HCT116 (cell line): ENCODE results near the gene PNMT. TPM values are rescaled to one million over a fixed set of nuclear protein-coding genes. Genes with fewer than 3 reads are reported as not detected.

Source experiments
- ATAC-seq: fragments of 200-7000 bp; cut with Tn5 transposase; 2 replicates; pipeline ENCODE4 v1.9.1; 2020; ENCODE audit warnings: mild to moderate bottlenecking, moderate library complexity
- BruUV-seq: library from RNA; stranded (reverse); fragments of 400-500 nt; replicated peaks from 2 replicates; lab custom pipeline; 2021; lab: Mats Ljungman, UMichigan
- CTCF ChIA-PET: fragments of 300-600 bp; sonication (Branson Sonifier 250); formaldehyde crosslinking; loops from one replicate; lab custom pipeline; 2021; ENCODE audit warnings: antibody characterized with exemption; lab: Charles Lee
- POLR2A ChIA-PET: fragments of 300-600, 350-600 bp; sonication (Branson Sonifier 250); formaldehyde crosslinking; loops from one replicate; lab custom pipeline; 2021; ENCODE audit warnings: antibody characterized with exemption; lab: Charles Lee
- RAD21 ChIA-PET, 2 experiments: fragments of 300-600 bp; sonication (Branson Sonifier 250); formaldehyde crosslinking; loops; one replicate each; lab custom pipeline; 2023; ENCODE audit warnings: low total read pairs in 2 of 2; ENCODE audit not compliant: uncharacterized antibody in 2 of 2, unreplicated experiment in 2 of 2, low non-redundant PET in 1 of 2; lab: Charles Lee
- DNase-seq: peaks from one replicate; pipeline ENCODE4 v3.0.0-alpha.2; 2010; ENCODE audit warnings: low read depth, low spot score
- H2AFZ ChIP-seq: fragments of 200-600 bp; shearing (Covaris generic), sonication (generic); 2 replicates; pipeline ENCODE4 v1.6.1; 2017; ENCODE audit warnings: low read depth, mixed run types, mixed read lengths, antibody characterized with exemption, low read length; ENCODE audit not compliant: poor library complexity, severe bottlenecking
- H3K27ac ChIP-seq: 2 replicates; pipeline ENCODE4 v1.5.1; 2012; ENCODE audit warnings: low read depth, low read length
- H3K27me3 ChIP-seq: fragments of 200-600 bp; sonication (generic); 2 replicates; pipeline ENCODE4 v1.6.1; 2016; ENCODE audit warnings: mixed run types, low read length, mixed read lengths; ENCODE audit not compliant: insufficient read depth
- H3K36me3 ChIP-seq, 2 experiments: fragments of 200-500 bp in 1 of 2; fragments of 200-600 bp in 1 of 2; sonication (Bioruptor generic) in 1 of 2; sonication (generic) in 1 of 2; 2 replicates each; pipeline versions ENCODE4 v1.5.1 to v1.6.1; 2014 to 2016; ENCODE audit warnings: low read length in 2 of 2, inconsistent platforms in 1 of 2, mixed read lengths in 1 of 2, mixed run types in 1 of 2; ENCODE audit not compliant: insufficient read depth in 2 of 2, control insufficient read depth in 1 of 2
- H3K4me1 ChIP-seq, 2 experiments: fragments of 200-600 bp in 1 of 2; sonication (generic) in 1 of 2; 2 replicates each; pipeline versions ENCODE4 v1.5.1 to v1.6.1; 2012 to 2017; ENCODE audit warnings: low read length in 2 of 2, inconsistent platforms in 1 of 2, mild to moderate bottlenecking in 1 of 2, mixed read lengths in 1 of 2, mixed run types in 1 of 2, moderate library complexity in 1 of 2; ENCODE audit not compliant: insufficient read depth in 2 of 2, control insufficient read depth in 1 of 2
- H3K4me2 ChIP-seq: fragments of 200-600 bp; sonication (generic); 2 replicates; pipeline ENCODE4 v1.6.1; 2017; ENCODE audit warnings: mixed run types, low read length, mixed read lengths
- H3K4me3 ChIP-seq, 2 experiments: fragments of 200-600 bp in 1 of 2; sonication (generic) in 1 of 2; replicated peaks in 1 of 2; 2 replicates each; pipeline ENCODE4 v1.5.1; 2011 to 2016; ENCODE audit warnings: low read length in 2 of 2, control low read depth in 1 of 2, low read depth in 1 of 2, mild to moderate bottlenecking in 1 of 2, mixed read lengths in 1 of 2, mixed run types in 1 of 2
- H3K79me2 ChIP-seq: fragments of 200-600 bp; sonication (generic); 2 replicates; pipeline ENCODE4 v1.6.1; 2017; ENCODE audit warnings: mild to moderate bottlenecking, mixed run types, low read length, moderate library complexity, mixed read lengths; ENCODE audit not compliant: insufficient read depth
- H3K9ac ChIP-seq: fragments of 200-600 bp; sonication (generic); 2 replicates; pipeline ENCODE4 v1.6.1; 2016; ENCODE audit warnings: low read length, mixed read lengths
- H3K9me2 ChIP-seq: fragments of 200-600 bp; sonication (generic), shearing (Covaris generic); 2 replicates; pipeline ENCODE4 v1.6.1; 2017; ENCODE audit warnings: mixed run types, mild to moderate bottlenecking, moderate library complexity; ENCODE audit not compliant: insufficient read depth
- H3K9me3 ChIP-seq, 2 experiments: fragments of 200-500 bp in 1 of 2; fragments of 200-600 bp in 1 of 2; sonication (Bioruptor generic) in 1 of 2; sonication (generic) in 1 of 2; 2 replicates each; pipeline ENCODE4 v1.6.1; 2014 to 2017; ENCODE audit warnings: low read length in 2 of 2, mixed read lengths in 2 of 2, inconsistent platforms in 1 of 2, low read depth in 1 of 2, mild to moderate bottlenecking in 1 of 2, mixed run types in 1 of 2, moderate library complexity in 1 of 2; ENCODE audit not compliant: control insufficient read depth in 1 of 2, insufficient read depth in 1 of 2
- H4K20me1 ChIP-seq: fragments of 200-600 bp; sonication (generic), shearing (Covaris generic); 2 replicates; pipeline ENCODE4 v1.6.1; 2017; ENCODE audit warnings: mixed run types, mild to moderate bottlenecking, moderate library complexity; ENCODE audit not compliant: insufficient read depth
- CBX3 ChIP-seq: IDR thresholded peaks from 2 replicates; pipeline ENCODE4 v1.6.1; 2012; ENCODE audit warnings: low read depth
- CEBPB ChIP-seq: IDR thresholded peaks from 2 replicates; pipeline ENCODE4 v1.6.1; 2012; ENCODE audit warnings: low read depth
- EZH2 ChIP-seq: fragments of 200-600 bp; sonication (generic); IDR thresholded peaks from 2 replicates; pipeline ENCODE4 v1.6.1; 2017; ENCODE audit warnings: antibody characterized with exemption, mixed run types
- EZH2phosphoT487 ChIP-seq: fragments of 200-600 bp; IDR thresholded peaks from 2 replicates; pipeline ENCODE4 v1.6.1; 2018; ENCODE audit warnings: antibody characterized with exemption, borderline replicate concordance
- FOSL1 ChIP-seq: IDR thresholded peaks from 2 replicates; pipeline ENCODE4 v1.6.1; 2012; ENCODE audit warnings: low read depth
- JUND ChIP-seq: IDR thresholded peaks from 2 replicates; pipeline ENCODE4 v1.6.1; 2012
- RAD21 ChIP-seq: IDR thresholded peaks from 2 replicates; pipeline ENCODE4 v1.6.1; 2012; ENCODE audit warnings: low read depth, mild to moderate bottlenecking
- SRF ChIP-seq: IDR thresholded peaks from 2 replicates; pipeline ENCODE4 v1.6.1; 2012; ENCODE audit warnings: low read depth
- TCF7L2 ChIP-seq: IDR thresholded peaks from 2 replicates; pipeline ENCODE4 v1.7.0; 2011; ENCODE audit warnings: borderline replicate concordance, inconsistent platforms; ENCODE audit not compliant: insufficient read depth, insufficient read length; ENCODE audit errors: extremely low read depth
- YY1 ChIP-seq: IDR thresholded peaks from 2 replicates; pipeline ENCODE4 v1.6.1; 2011; ENCODE audit warnings: low read length, low read depth, moderate library complexity, mild to moderate bottlenecking; ENCODE audit not compliant: insufficient replicate concordance; ENCODE audit errors: extremely low read depth
- intact Hi-C: fragments of 100-400 bp; cut with micrococcal nuclease; formaldehyde crosslinking; loops from 2 replicates; pipeline ENCODE4 v1.10.0; 2022
- total RNA-seq: library from RNA; stranded (reverse); gene quantifications from one replicate; pipeline ENCODE4 v1.2.1, GENCODE V29; 2021; ENCODE audit not compliant: unreplicated experiment
- TF ChIP-seq, protein P1 (sequence below): IDR thresholded peaks from 2 replicates; pipeline ENCODE4 v1.6.1; 2011; ENCODE audit warnings: mild to moderate bottlenecking, low read length, moderate library complexity; ENCODE audit not compliant: insufficient replicate concordance; ENCODE audit errors: extremely low read depth

Gene PNMT
- total RNA-seq, 1 experiment from 2014 or later: not detected

DNA sequence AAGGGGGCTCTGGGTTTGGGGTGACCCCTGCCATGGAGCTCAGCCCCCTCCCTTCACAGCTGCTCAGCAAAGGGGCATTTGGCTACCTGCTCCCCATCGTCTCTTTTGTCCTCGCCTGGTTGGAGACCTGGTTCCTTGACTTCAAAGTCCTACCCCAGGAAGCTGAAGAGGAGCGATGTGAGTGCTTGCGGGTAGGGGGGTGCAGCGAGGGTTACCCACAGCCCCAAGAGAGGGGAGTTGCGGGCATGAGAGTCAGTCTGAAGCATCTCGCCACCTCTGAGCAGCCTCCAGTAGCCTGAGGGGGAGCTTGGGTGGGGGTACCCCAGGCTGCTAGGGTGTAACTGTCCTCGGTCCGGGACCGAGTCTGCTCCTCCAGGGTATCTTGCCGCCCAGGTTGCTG, 9.9 kb upstream of the PNMT start:
- no peaks in the 10 kb centered on the region for H3K79me2 ChIP-seq
- CTCF ChIA-PET: no interaction called here
- BruUV-seq: no TSS peak
- H3K9me3 ChIP-seq: no peaks in the 10 kb centered on the region
- H3K9ac ChIP-seq: no peak overlapping the region
- TF ChIP-seq TCF7L2 (no peak), CEBPB (no peak), EZH2 (no peak), FOSL1 (no peak), RAD21 (no peak), YY1 (no peak), JUND (no peak), CBX3 (no peak), SRF (no peak), EZH2phosphoT487 (no peak)
- TF ChIP-seq, protein P1, sequence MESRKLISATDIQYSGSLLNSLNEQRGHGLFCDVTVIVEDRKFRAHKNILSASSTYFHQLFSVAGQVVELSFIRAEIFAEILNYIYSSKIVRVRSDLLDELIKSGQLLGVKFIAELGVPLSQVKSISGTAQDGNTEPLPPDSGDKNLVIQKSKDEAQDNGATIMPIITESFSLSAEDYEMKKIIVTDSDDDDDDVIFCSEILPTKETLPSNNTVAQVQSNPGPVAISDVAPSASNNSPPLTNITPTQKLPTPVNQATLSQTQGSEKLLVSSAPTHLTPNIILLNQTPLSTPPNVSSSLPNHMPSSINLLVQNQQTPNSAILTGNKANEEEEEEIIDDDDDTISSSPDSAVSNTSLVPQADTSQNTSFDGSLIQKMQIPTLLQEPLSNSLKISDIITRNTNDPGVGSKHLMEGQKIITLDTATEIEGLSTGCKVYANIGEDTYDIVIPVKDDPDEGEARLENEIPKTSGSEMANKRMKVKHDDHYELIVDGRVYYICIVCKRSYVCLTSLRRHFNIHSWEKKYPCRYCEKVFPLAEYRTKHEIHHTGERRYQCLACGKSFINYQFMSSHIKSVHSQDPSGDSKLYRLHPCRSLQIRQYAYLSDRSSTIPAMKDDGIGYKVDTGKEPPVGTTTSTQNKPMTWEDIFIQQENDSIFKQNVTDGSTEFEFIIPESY: no peak
- H3K9me2 ChIP-seq: no peaks in the 10 kb centered on the region
- H4K20me1 ChIP-seq: no peaks in the 10 kb centered on the region
- DNase-seq (no peak), ATAC-seq (no peak)
- H3K27ac ChIP-seq: no peak overlapping the region
- H3K4me3 ChIP-seq: no peak overlapping the region
- no peaks in the 10 kb centered on the region for H3K27me3 ChIP-seq
- intact Hi-C loops: no loop called here
- peaks cover 12 to 20% of the 10 kb centered on the region in 2 experiments for H3K4me1 ChIP-seq
- RAD21 ChIA-PET: no interaction called here
- H3K36me3 ChIP-seq: peaks cover 2 to 5% of the 10 kb centered on the region in 2 experiments; a peak in 2 of 4 replicates
- no peak overlapping the region for H2AFZ ChIP-seq
- POLR2A ChIA-PET: no interaction called here
- H3K4me2 ChIP-seq: no peak overlapping the region
